Stimulated activated CD8-positive, alpha-beta memory T cell treated with anti-CD3 and anti-CD28 coated beads, Interleukin-4, amount 100 ng/mL, for 4 hours (primary cell): ENCODE measurements around the gene KIF18B.

Experiments used
- DNase-seq, 2 donors: peaks; one replicate each; pipeline ENCODE4 v3.0.0-alpha.2; 2020; ENCODE audit warnings: low read depth in 2 of 2, low spot score in 1 of 2

Gene KIF18B

DNA sequence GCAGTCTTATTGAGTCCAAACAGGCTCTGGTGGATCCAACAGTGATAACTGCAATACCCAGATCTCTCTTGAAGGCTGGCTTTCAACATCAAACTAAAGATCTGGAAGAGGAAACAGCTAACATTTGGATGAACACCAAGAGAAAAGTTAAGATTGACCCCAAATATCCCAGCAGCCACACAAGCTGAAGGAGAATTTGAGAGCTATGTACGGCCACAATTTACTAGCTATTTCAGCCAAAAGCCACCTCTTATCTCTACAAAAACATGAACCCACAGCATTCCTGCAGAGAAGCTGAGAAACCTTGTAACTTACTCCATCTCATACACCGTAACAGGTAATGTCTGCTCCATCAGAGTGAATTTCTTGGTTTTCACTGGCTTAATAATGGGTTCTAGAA lies 62.6 kb downstream of the KIF18B start:
- DNase-seq: no peak

DNA sequence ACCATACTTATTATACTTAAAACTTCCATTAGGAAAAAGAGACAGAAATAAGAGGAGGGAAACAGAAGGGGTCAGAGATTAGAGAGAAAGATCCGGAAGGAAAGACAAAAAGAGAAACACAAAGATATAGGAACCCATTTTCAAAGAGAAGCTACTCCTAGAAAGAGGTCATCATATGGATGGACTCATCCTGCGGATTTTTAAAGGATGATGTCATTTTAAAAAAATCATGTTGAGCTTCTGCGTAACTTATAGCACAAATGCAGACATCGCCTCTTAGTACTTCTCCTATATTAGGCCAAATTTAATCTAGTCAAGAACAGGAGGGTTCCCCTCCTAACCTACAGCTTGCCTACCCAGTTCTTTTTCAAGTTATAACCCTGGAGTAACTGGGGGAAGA lies 66.4 kb downstream of the KIF18B start:
- DNase-seq: no peak

DNA sequence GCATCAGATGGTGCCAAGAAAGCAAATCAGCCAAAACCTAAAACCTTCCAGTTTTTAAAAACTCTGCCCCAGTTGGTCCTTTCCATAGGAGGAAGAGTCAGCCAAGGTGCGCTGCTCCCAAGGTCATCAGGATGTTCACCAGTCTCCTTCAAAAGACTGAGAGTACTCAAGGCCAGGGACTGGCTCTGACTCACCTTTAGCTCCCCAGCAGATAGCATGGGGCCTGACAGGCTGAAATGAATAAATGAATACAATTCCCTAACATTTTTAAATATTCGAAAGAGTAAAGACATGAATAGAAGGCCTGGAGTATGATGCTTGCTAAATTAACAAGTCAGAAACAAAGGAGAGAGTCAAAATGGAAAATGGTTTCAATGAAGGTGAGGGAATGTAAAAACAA lies 67.5 kb downstream of the KIF18B start:
- no peak for DNase-seq

- DNase-seq: no peak
Measured at GRCh38 chr17:44879376-44879775, 68.2 kb downstream of the KIF18B start.

DNA sequence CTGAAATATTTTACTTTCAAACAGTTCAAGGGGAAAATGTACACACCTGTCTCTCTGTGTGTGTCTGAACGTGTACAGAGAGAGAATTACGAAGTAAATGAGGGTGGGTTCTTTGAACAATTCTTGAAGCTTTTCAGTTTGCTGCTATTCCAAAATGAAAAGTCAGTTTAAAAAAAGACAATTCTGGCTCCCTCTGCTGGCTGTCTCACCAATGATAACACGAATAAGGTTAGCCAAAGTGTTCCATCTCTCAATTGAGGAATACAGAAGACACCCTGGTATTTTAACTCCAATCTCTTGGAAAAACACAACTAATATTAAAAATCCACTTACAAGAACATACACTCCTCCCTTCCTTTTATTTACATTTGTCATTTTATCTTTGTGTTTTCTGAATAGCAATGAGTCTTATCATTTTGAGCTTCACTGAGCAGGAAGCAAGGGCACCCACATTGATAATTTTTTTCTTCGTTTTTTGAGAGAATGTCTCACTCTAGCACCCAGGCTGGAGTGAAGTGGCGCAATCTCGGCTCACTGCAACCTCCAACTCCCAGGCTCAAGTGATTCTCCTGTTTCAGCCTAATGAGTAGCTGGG lies 68.8 kb downstream of the KIF18B start:
- DNase-seq: no peak

DNA sequence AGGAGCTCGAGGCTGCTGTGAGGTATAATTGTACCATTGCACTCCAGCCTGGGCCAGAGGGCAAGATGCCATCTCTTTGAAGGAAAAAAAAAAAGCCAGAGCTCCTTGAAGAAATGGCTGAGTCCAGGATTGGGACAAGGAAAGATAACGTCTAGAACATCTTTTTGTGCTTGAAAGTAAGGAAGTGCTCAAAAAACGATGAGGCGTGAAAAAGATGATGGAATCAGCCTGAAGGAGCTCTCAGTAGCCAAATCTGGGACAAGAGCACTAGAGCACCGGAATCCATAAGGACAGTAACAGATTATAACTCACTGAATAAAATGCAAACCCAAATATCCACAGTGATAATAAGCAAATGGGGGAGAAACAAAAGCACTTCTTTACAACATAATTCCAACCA lies 70.5 kb downstream of the KIF18B start:
- DNase-seq: no peak

DNA sequence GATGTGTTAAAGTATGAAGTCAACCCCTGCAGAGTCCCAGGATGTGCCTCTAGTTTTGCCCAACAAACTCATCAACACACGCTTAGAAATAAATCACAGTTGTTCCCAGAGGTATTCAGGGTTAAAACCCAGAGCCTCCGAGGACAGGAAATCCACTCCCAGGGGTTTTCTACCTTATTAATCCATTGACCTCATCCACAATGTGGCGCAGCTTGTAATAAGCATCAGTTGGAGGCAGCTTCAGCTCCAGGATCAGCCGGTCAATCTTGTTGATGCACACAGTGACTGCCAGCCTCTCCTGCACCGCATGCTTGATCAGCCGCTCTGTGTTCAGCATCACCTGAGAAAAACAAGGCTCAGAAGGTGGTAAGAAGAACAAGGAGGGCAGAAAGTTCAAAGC lies 71.8 kb downstream of the KIF18B start:
- DNase-seq: no peak
